Muscle layer of duodenum (tissue), 2 donors: ENCODE results near the gene MRPS35.
"Not testable (repeated sequence)": the region's sequence is repeated elsewhere in the genome, so short reads cannot be mapped to it uniquely, and the experiment has no call there.

Experiments used
- H3K27ac ChIP-seq: one replicate; pipeline ENCODE4 v1.7.0; 2013; ENCODE audit warnings: mild to moderate bottlenecking, low read length
- H3K27me3 ChIP-seq: one replicate; pipeline ENCODE4 v1.7.0; 2013; ENCODE audit warnings: low read depth, mild to moderate bottlenecking, control low read depth, low read length
- H3K36me3 ChIP-seq, 2 donors: one replicate each; pipeline ENCODE4 v1.7.0; 2013; ENCODE audit warnings: low read length in 2 of 2, control low read depth in 1 of 2, mild to moderate bottlenecking in 1 of 2; ENCODE audit not compliant: insufficient read depth in 2 of 2, control insufficient read depth in 1 of 2
- H3K4me1 ChIP-seq, 2 donors: one replicate each; pipeline ENCODE4 v1.7.0; 2013; ENCODE audit warnings: low read length in 2 of 2, mild to moderate bottlenecking in 2 of 2, control low read depth in 1 of 2, moderate library complexity in 1 of 2; ENCODE audit not compliant: insufficient read depth in 2 of 2, control insufficient read depth in 1 of 2
- H3K4me3 ChIP-seq, 2 donors: one replicate each; pipeline ENCODE4 v1.7.0; 2013; ENCODE audit warnings: low read length in 2 of 2, low read depth in 1 of 2, mild to moderate bottlenecking in 1 of 2
- H3K9me3 ChIP-seq, 2 donors: one replicate each; pipeline ENCODE4 v1.7.0; 2013; ENCODE audit warnings: low read length in 2 of 2, control low read depth in 1 of 2, mild to moderate bottlenecking in 1 of 2; ENCODE audit not compliant: control insufficient read depth in 1 of 2
- donor health status: healthy.

The MRPS35 gene

GRCh38 chr12:27745734-27746133 lies 35.1 kb downstream of the MRPS35 start:
- H3K4me3 ChIP-seq, H3K4me1 ChIP-seq, H3K27me3 ChIP-seq, H3K27ac ChIP-seq, H3K9me3 ChIP-seq: not testable (repeated sequence)
- peaks cover 6 to 14% of the 10 kb centered on the region in 2 donors for H3K36me3 ChIP-seq

DNA sequence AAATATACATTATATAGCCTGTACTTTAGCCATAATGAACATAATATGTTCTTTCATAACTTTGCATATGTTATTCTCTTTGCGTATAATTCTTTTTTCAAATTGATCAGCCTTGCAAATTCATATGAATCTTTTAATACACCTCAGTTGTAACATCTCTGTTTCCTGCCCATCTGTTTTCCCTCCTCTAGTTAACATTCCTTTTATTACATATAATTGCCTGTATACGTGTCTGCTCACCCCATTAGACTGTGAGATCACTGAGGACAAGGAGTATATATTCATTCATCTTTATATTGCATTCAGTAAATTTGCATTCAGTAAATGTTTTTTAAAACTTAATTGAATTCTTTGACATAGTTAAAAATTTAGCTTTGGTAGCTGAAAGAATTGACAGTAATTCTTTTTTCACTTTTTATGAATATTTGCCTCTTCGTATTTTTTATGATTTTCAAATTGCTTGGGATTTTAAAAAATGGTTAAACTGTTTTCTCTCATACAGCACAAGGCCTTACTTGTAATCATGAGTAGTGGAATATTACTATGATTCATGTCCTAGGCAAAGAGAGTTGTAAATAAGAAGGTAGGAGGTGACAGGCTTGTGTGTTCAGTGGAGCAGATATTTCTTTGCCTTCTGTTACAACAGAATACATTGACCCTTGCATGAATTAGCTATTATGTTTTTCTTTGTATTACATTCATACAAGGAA lies 36.6 kb downstream of the MRPS35 start:
- Histone ChIP-seq H3K36me3 (peaks cover 6 to 20% of the 10 kb centered on the region in 2 donors), H3K27ac (peak overlapping the region; percentile 52), H3K9me3 (no peaks in the 10 kb centered on the region), H3K4me3 (no peak overlapping the region), H3K27me3 (no peaks in the 10 kb centered on the region), H3K4me1 (no peaks in the 10 kb centered on the region)

DNA sequence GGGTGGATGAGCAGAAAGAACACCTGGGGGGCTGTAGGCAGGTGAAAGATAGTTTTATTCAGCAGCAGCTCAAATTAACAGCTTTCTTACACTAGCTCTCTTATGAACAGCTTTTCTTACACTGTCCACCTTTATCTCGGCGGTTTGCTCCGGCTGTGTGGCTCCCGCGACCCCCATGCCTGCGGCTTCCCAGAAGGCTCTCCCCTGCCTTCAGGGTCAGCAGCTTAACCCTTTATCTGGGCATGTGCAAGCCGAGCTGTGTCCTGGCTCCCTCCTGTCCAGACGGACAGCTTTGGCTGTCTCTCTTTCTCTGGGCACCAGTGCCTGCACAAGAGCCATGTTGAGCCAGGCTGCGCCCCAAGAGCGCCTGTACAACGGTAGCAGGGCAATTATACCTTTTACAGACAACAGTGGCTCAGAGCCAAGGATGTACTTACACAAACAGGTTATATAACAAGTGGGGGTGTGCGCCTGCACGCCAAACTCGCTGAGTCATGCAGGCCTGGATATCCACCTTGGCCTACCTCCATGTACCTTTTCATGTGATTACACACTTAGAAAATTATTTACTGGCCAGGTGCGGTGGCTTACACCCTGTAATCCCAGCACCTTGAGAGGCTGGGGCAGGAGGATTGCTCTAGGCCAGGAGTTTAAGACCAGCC lies 40.9 kb downstream of the MRPS35 start:
- peaks cover 10 to 17% of the 10 kb centered on the region in 2 donors for H3K36me3 ChIP-seq

GRCh38 chr12:27754795-27755194 lies 44.2 kb downstream of the MRPS35 start:
- Histone ChIP-seq H3K9me3 (no peaks in the 10 kb centered on the region), H3K27ac (no peak overlapping the region)

More for the DNA sequence above, 40.9 kb downstream of the MRPS35 start:
- no peak overlapping the region for H3K27ac ChIP-seq
- no peak overlapping the region for H3K4me3 ChIP-seq
- H3K9me3 ChIP-seq: no peaks in the 10 kb centered on the region
- H3K4me1 ChIP-seq: no peaks in the 10 kb centered on the region
- H3K27me3 ChIP-seq: no peaks in the 10 kb centered on the region

DNA sequence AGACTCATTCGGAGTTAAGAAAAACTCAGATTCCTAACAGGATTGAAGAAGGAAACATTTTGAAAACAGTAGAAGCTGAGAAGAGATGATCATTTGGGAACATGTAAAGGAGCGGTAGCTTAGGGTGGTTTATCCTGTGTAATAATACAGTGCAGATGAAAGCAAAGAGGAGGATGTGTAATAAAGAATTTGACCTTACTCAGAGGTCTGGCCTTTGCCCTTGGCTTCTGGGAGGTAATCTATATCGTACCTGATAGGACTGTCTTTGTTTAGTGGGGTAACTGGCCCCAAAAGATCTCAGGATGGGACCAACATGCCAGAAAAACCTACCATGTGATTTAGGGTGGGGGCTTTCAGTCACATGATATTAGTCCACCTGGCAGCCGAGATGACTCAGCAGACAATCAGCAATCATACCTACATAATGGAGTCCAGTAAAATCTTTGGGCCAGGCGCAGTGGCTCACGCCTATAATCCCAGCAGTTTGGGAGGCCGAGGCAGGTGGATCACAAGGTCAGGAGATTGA lies 46.1 kb downstream of the MRPS35 start:
- H3K4me1 ChIP-seq: no peaks in the 10 kb centered on the region
- H3K4me3 ChIP-seq: no peak overlapping the region
- H3K36me3 ChIP-seq: peaks cover 13 to 16% of the 10 kb centered on the region in 2 donors
- H3K27ac ChIP-seq: no peak overlapping the region
- H3K9me3 ChIP-seq: no peaks in the 10 kb centered on the region
- no peaks in the 10 kb centered on the region for H3K27me3 ChIP-seq

More at GRCh38 chr12:27754795-27755194, 44.2 kb downstream of the MRPS35 start:
- no peaks in the 10 kb centered on the region for H3K4me1 ChIP-seq
- peaks cover 13 to 21% of the 10 kb centered on the region in 2 donors for H3K36me3 ChIP-seq
- H3K4me3 ChIP-seq: no peak overlapping the region
- no peaks in the 10 kb centered on the region for H3K27me3 ChIP-seq

DNA sequence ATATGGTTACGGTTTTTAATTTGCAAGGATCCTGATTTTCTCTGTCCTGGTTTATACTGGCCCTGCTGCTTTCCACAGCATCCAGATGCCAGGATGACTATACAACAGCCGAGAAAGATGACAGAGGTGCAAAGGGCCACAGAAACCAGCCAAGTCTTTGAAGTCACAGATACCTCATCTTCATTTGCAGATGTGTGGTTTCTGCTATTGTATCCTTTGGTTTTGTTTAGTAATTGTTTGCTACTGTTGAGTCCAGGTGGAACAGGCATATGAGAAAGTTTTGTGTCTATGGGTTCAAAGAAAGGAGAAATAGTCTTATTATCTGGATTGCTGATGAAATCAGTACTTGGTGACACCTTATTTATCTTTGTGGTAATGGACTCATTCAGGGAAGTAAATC lies 52.1 kb downstream of the MRPS35 start:
- no peak overlapping the region for H3K4me3 ChIP-seq

DNA sequence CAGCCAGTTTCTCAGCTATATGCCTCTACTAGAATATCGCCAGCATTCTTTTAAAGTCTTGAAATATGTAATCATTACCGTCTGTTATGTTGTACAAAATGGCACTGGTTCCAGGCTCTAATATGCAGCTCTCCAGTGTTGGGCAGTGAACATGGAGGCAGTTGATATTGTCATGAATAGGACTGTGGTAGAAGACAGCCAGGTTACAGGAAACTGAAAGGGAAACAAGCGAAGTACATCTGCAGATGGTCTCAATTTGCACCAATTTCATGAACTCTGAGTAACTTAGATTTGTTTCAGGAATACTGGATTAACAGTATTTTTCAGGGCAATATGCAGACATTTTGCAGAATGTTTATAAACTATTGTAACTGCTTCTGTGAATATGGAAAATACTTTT lies 56.0 kb downstream of the MRPS35 start:
- Histone ChIP-seq H3K4me3 (no peak overlapping the region), H3K4me1 (no peaks in the 10 kb centered on the region), H3K27me3 (no peaks in the 10 kb centered on the region), H3K36me3 (no peaks in the 10 kb centered on the region), H3K27ac (no peak overlapping the region), H3K9me3 (no peaks in the 10 kb centered on the region)

More for the DNA sequence above, 52.1 kb downstream of the MRPS35 start:
- no peaks in the 10 kb centered on the region for H3K27me3 ChIP-seq
- H3K4me1 ChIP-seq: no peaks in the 10 kb centered on the region
- H3K27ac ChIP-seq: no peak overlapping the region
- no peaks in the 10 kb centered on the region for H3K36me3 ChIP-seq
- H3K9me3 ChIP-seq: no peaks in the 10 kb centered on the region

DNA sequence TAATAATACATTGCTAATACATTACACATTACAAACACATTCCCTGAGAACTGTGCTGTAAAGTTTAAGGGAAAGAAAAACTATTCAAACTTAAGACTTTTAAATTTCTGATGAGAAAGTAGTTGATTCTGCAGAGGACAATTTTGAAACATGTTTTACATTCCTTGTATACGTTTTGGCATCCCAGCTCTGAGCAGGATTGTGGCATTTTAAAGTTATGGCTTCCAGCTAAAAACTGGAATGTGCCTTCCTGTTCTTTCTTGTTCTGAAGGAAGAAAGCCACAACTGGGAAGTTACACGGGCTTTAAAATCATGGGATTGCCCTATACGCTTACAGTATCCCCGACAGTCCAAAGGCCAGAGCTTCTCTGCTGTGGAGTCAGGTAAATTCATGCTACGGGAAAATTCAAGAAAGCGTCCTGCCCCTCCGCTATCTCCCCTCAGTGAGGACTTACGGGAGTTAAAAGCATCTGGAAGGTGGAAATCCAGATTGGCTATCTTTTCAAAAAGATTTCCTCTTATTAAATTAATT lies 58.6 kb downstream of the MRPS35 start:
- H3K4me3 ChIP-seq: no peak overlapping the region
- H3K9me3 ChIP-seq: no peaks in the 10 kb centered on the region
- H3K27ac ChIP-seq: no peak overlapping the region
- H3K36me3 ChIP-seq: no peaks in the 10 kb centered on the region
- H3K27me3 ChIP-seq: no peaks in the 10 kb centered on the region
- no peaks in the 10 kb centered on the region for H3K4me1 ChIP-seq

DNA sequence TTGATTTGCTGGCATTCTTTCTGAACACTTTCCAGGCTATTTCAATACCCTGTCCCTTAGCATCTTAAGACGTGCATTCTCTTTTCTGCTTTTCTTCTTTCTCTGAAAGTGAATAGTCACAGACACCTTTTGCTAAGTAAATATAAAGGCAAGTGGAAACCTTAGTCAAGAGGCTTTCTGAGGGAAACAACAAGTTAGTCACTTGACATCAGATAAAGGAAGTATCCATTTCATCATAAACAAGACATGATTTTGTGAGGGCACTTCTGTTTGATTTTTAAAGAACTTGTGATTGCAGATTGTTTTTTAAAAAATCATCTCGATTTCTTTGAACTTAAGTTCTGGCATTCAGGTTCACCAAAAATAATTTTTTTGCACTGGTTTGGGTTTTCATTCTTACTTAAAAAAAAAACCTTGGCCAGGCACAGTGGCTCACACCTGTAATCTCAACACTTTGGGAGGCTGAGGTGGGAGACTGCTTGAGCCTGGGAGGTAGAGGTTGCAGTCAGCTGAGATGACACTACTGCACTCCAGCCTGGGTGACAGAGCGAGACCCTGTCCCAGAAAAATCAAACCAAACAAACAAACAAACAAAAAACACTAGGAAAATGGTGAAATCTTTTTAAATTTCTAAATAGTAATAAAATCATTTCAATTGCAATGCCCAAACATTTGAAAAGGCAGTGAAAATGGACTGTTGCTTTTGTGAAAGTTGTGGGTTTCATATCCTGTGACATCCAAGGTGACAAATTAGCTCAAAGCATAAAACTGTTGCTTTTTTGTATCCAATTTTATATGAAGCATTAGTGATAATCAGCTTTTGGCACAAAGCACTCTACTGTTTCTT lies 61.1 kb downstream of the MRPS35 start:
- no peaks in the 10 kb centered on the region for H3K36me3 ChIP-seq
- no peak overlapping the region for H3K4me3 ChIP-seq
- no peaks in the 10 kb centered on the region for H3K4me1 ChIP-seq
- H3K9me3 ChIP-seq: no peaks in the 10 kb centered on the region
- no peak overlapping the region for H3K27ac ChIP-seq
- no peaks in the 10 kb centered on the region for H3K27me3 ChIP-seq

GRCh38 chr12:27772328-27773049 lies 61.9 kb downstream of the MRPS35 start:
- H3K36me3 ChIP-seq: no peaks in the 10 kb centered on the region
- H3K27me3 ChIP-seq: no peaks in the 10 kb centered on the region
- H3K9me3 ChIP-seq: no peaks in the 10 kb centered on the region
- H3K27ac ChIP-seq: no peak overlapping the region
- H3K4me3 ChIP-seq: no peak overlapping the region
- H3K4me1 ChIP-seq: no peaks in the 10 kb centered on the region
